Panc1 (cell line): ENCODE data around the gene DNAAF9. TPM values are rescaled to one million over a fixed set of nuclear protein-coding genes. Genes with fewer than 3 reads are reported as not detected.

Source experiments
- ATAC-seq: fragments of 200-7000 bp; cut with Tn5 transposase; 2 replicates; pipeline ENCODE4 v1.9.1; 2020; ENCODE audit warnings: mild to moderate bottlenecking, moderate library complexity
- BruUV-seq: library from RNA; stranded (reverse); fragments of 400-500 nt; replicated peaks from 2 replicates; lab custom pipeline; 2021; lab: Mats Ljungman, UMichigan
- CTCF ChIA-PET: fragments of 300-600 bp; sonication (Branson Sonifier 250); formaldehyde crosslinking; loops from one replicate; lab custom pipeline; 2022; ENCODE audit warnings: antibody characterized with exemption; lab: Charles Lee
- POLR2A ChIA-PET: fragments of 300-600 bp; sonication (Branson Sonifier 250); formaldehyde crosslinking; loops from one replicate; lab custom pipeline; 2022; ENCODE audit warnings: antibody characterized with exemption; lab: Charles Lee
- DNase-seq: peaks from one replicate; pipeline ENCODE4 v3.0.0-alpha.2; 2010; ENCODE audit warnings: low read depth, low spot score
- H3K27ac ChIP-seq: 2 replicates; pipeline ENCODE4 v1.5.1; 2011; ENCODE audit warnings: mild to moderate bottlenecking, low read length, inconsistent platforms
- H3K27me3 ChIP-seq: fragments of 200-500 bp; sonication (Bioruptor generic); 2 replicates; pipeline ENCODE4 v1.6.0; 2014; ENCODE audit warnings: low read length, inconsistent platforms; ENCODE audit not compliant: control insufficient read depth, insufficient read depth
- H3K36me3 ChIP-seq: fragments of 200-500 bp; sonication (Bioruptor generic); 2 replicates; pipeline ENCODE4 v1.5.1; 2014; ENCODE audit warnings: inconsistent platforms, mild to moderate bottlenecking, low read length, moderate library complexity; ENCODE audit not compliant: control insufficient read depth, insufficient read depth
- H3K4me1 ChIP-seq: 2 replicates; pipeline ENCODE4 v1.5.1; 2011; ENCODE audit warnings: inconsistent platforms, mild to moderate bottlenecking, low read length, moderate library complexity; ENCODE audit not compliant: control insufficient read depth, insufficient read depth
- H3K4me3 ChIP-seq, 2 experiments: 2 replicates each; pipeline ENCODE4 v1.5.1; 2011 to 2012; ENCODE audit warnings: low read depth in 2 of 2, low read length in 2 of 2, mild to moderate bottlenecking in 2 of 2, inconsistent platforms in 1 of 2, moderate library complexity in 1 of 2
- H3K9me3 ChIP-seq: fragments of 200-500 bp; sonication (Bioruptor generic); 2 replicates; pipeline ENCODE4 v1.5.1; 2014; ENCODE audit warnings: low read depth, mild to moderate bottlenecking, inconsistent platforms, low read length, moderate library complexity; ENCODE audit not compliant: control insufficient read depth, insufficient read depth
- CTCF ChIP-seq: fragments of 450-650 bp; IDR thresholded peaks from 2 replicates; pipeline ENCODE4 v1.5.1; 2017; ENCODE audit warnings: mild to moderate bottlenecking
- POLR2AphosphoS5 ChIP-seq: IDR thresholded peaks from 2 replicates; pipeline ENCODE4 v1.6.1; 2012; ENCODE audit warnings: mild to moderate bottlenecking, low read depth, low read length, moderate library complexity
- REST ChIP-seq, 2 experiments: IDR thresholded peaks; 2 replicates each; pipeline ENCODE4 v1.6.1; 2011 to 2012; ENCODE audit warnings: low read depth in 2 of 2, control low read depth in 1 of 2, low read length in 1 of 2, mild to moderate bottlenecking in 1 of 2, moderate library complexity in 1 of 2; ENCODE audit not compliant: insufficient read depth in 1 of 2
- SIN3A ChIP-seq: IDR thresholded peaks from 2 replicates; pipeline ENCODE4 v1.6.1; 2012; ENCODE audit warnings: low read depth, mild to moderate bottlenecking, low read length, moderate library complexity, borderline replicate concordance; ENCODE audit not compliant: insufficient read depth
- TCF7L2 ChIP-seq: IDR thresholded peaks from 2 replicates; pipeline ENCODE4 v1.6.1; 2011; ENCODE audit warnings: mild to moderate bottlenecking, low read depth, low read length, inconsistent platforms
- in situ Hi-C: cut with HindIII; loops from 2 replicates; pipeline ENCODE4 v1.10.0; 2016; ENCODE audit warnings: low sequenced_read_pairs, low pct_unique_long_range_greater_than_20kb
- intact Hi-C: fragments of 100-400 bp; cut with micrococcal nuclease; formaldehyde crosslinking; loops from one replicate; pipeline ENCODE4 v1.10.0; 2022; ENCODE audit not compliant: unreplicated experiment
- total RNA-seq: library from RNA; stranded (reverse); gene quantifications from one replicate; pipeline ENCODE4 v1.2.1, GENCODE V29; 2021; ENCODE audit not compliant: unreplicated experiment

The DNAAF9 gene
- total RNA-seq, 1 experiment from 2014 or later, result 7.4 TPM

DNA sequence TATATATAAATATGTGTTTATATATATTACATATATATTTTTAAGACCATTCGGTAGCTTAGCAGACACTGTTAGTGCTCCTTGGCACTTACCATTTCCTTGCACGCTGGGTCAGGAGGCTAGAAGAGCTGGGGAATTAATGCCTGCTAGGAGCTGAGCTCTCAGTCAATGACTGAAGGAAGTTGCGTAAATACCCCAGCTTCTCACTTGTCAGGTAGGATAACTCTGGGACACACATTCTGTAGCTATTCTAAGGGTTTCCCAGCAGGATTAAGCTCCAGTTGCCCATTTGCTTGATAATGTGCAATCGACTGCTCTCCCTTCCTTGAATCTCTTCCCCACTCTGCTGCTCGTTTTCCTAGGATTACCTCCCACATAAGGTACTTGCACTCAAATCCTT is 15.7 kb upstream of the DNAAF9 start:
- intact Hi-C loops, result no loop called here

DNA sequence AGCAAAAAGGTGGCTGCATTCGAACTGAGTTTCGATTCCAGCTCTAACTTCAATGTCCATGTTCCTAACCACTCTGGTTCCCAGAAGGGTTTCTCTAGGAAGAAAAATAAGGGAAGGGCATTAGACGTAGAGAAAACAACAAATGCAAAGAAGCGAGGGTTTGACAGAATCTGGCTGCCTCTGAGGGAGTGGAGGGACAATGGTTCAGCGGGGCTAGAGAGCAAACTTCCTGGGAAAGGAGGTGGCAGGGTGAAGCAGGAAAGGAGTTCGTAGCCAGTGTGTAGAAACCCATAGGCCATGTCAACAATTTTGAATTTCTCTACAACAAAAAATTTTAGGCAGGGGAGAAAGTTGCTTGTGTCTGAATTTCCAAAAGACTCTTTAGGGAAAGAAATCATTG is 14.5 kb upstream of the DNAAF9 start:
- CTCF ChIA-PET, result no interaction called here

More for the DNA sequence above, 15.7 kb upstream of the DNAAF9 start:
- ATAC-seq, result no peak
- no peaks in the 10 kb centered on the region for H3K36me3 ChIP-seq
- no TSS peak for BruUV-seq
- no peaks in the 10 kb centered on the region for H3K9me3 ChIP-seq
- H3K4me1 ChIP-seq, result no peaks in the 10 kb centered on the region
- POLR2A ChIA-PET, result no interaction called here
- CTCF ChIA-PET, result interaction anchor here (0.5 to 0.6 kb wide), 3 partner anchors 84 to 148 kb away, joined by 3 to 8 read pairs (median 6); no protein-coding TSS in a partner anchor
- in situ Hi-C loops, result no loop called here
- no peak overlapping the region for H3K4me3 ChIP-seq
- no peak overlapping the region for H3K27ac ChIP-seq
- no peak for TF ChIP-seq SIN3A
- H3K27me3 ChIP-seq, result no peaks in the 10 kb centered on the region
- no peak for DNase-seq

More for the DNA sequence above, 14.5 kb upstream of the DNAAF9 start:
- H3K4me1 ChIP-seq, result no peaks in the 10 kb centered on the region
- no TSS peak for BruUV-seq
- DNase-seq, result no peak
- no peaks in the 10 kb centered on the region for H3K36me3 ChIP-seq
- 0 out of 4 replicates have a peak overlapping the region, but pooled peaks of 1 of the 2 experiments have one; percentile 7 for H3K4me3 ChIP-seq
- in situ Hi-C loops, result no loop called here
- POLR2A ChIA-PET, result interaction anchor here (0.6 kb wide), 1 partner anchor 418 kb away, joined by 3 read pairs; no protein-coding TSS in a partner anchor
- H3K9me3 ChIP-seq, result no peaks in the 10 kb centered on the region
- H3K27ac ChIP-seq, result 0 out of 2 replicates have a peak overlapping the region, but pooled peaks have one; percentile 26
- no peak for ATAC-seq
- TF ChIP-seq POLR2AphosphoS5 (no peak), REST (IDR thresholded peaks at IDR 0.05; ENCODE audit: insufficient read depth in 1 of 2, low read depth in 2 of 2, low read length in 1 of 2) (no peak), CTCF (no peak), TCF7L2 (no peak), SIN3A (no peak)
- H3K27me3 ChIP-seq, result no peaks in the 10 kb centered on the region
- intact Hi-C loops, result no loop called here
